HCT116 (cell line): Measurements from ENCODE around the gene ARL2. TPM values are rescaled to one million over a fixed set of nuclear protein-coding genes. Genes with fewer than 3 reads are reported as not detected.

Experiments used
- ATAC-seq: fragments of 200-7000 bp; cut with Tn5 transposase; 2 replicates; pipeline ENCODE4 v1.9.1; 2020; ENCODE audit warnings: mild to moderate bottlenecking, moderate library complexity
- BruUV-seq: library from RNA; stranded (reverse); fragments of 400-500 nt; replicated peaks from 2 replicates; lab custom pipeline; 2021; lab: Mats Ljungman, UMichigan
- CTCF ChIA-PET: fragments of 300-600 bp; sonication (Branson Sonifier 250); formaldehyde crosslinking; loops from one replicate; lab custom pipeline; 2021; ENCODE audit warnings: antibody characterized with exemption; lab: Charles Lee
- POLR2A ChIA-PET: fragments of 300-600, 350-600 bp; sonication (Branson Sonifier 250); formaldehyde crosslinking; loops from one replicate; lab custom pipeline; 2021; ENCODE audit warnings: antibody characterized with exemption; lab: Charles Lee
- RAD21 ChIA-PET, 2 experiments: fragments of 300-600 bp; sonication (Branson Sonifier 250); formaldehyde crosslinking; loops; one replicate each; lab custom pipeline; 2023; ENCODE audit warnings: low total read pairs in 2 of 2; ENCODE audit not compliant: uncharacterized antibody in 2 of 2, unreplicated experiment in 2 of 2, low non-redundant PET in 1 of 2; lab: Charles Lee
- DNase-seq: peaks from one replicate; pipeline ENCODE4 v3.0.0-alpha.2; 2010; ENCODE audit warnings: low read depth, low spot score
- H2AFZ ChIP-seq: fragments of 200-600 bp; shearing (Covaris generic), sonication (generic); 2 replicates; pipeline ENCODE4 v1.6.1; 2017; ENCODE audit warnings: low read depth, mixed run types, mixed read lengths, antibody characterized with exemption, low read length; ENCODE audit not compliant: poor library complexity, severe bottlenecking
- H3K27ac ChIP-seq: 2 replicates; pipeline ENCODE4 v1.5.1; 2012; ENCODE audit warnings: low read depth, low read length
- H3K27me3 ChIP-seq: fragments of 200-600 bp; sonication (generic); 2 replicates; pipeline ENCODE4 v1.6.1; 2016; ENCODE audit warnings: mixed run types, low read length, mixed read lengths; ENCODE audit not compliant: insufficient read depth
- H3K36me3 ChIP-seq, 2 experiments: fragments of 200-500 bp in 1 of 2; fragments of 200-600 bp in 1 of 2; sonication (Bioruptor generic) in 1 of 2; sonication (generic) in 1 of 2; 2 replicates each; pipeline versions ENCODE4 v1.5.1 to v1.6.1; 2014 to 2016; ENCODE audit warnings: low read length in 2 of 2, inconsistent platforms in 1 of 2, mixed read lengths in 1 of 2, mixed run types in 1 of 2; ENCODE audit not compliant: insufficient read depth in 2 of 2, control insufficient read depth in 1 of 2
- H3K4me1 ChIP-seq, 2 experiments: fragments of 200-600 bp in 1 of 2; sonication (generic) in 1 of 2; 2 replicates each; pipeline versions ENCODE4 v1.5.1 to v1.6.1; 2012 to 2017; ENCODE audit warnings: low read length in 2 of 2, inconsistent platforms in 1 of 2, mild to moderate bottlenecking in 1 of 2, mixed read lengths in 1 of 2, mixed run types in 1 of 2, moderate library complexity in 1 of 2; ENCODE audit not compliant: insufficient read depth in 2 of 2, control insufficient read depth in 1 of 2
- H3K4me2 ChIP-seq: fragments of 200-600 bp; sonication (generic); 2 replicates; pipeline ENCODE4 v1.6.1; 2017; ENCODE audit warnings: mixed run types, low read length, mixed read lengths
- H3K4me3 ChIP-seq, 2 experiments: fragments of 200-600 bp in 1 of 2; sonication (generic) in 1 of 2; replicated peaks in 1 of 2; 2 replicates each; pipeline ENCODE4 v1.5.1; 2011 to 2016; ENCODE audit warnings: low read length in 2 of 2, control low read depth in 1 of 2, low read depth in 1 of 2, mild to moderate bottlenecking in 1 of 2, mixed read lengths in 1 of 2, mixed run types in 1 of 2
- H3K79me2 ChIP-seq: fragments of 200-600 bp; sonication (generic); 2 replicates; pipeline ENCODE4 v1.6.1; 2017; ENCODE audit warnings: mild to moderate bottlenecking, mixed run types, low read length, moderate library complexity, mixed read lengths; ENCODE audit not compliant: insufficient read depth
- H3K9ac ChIP-seq: fragments of 200-600 bp; sonication (generic); 2 replicates; pipeline ENCODE4 v1.6.1; 2016; ENCODE audit warnings: low read length, mixed read lengths
- H3K9me2 ChIP-seq: fragments of 200-600 bp; sonication (generic), shearing (Covaris generic); 2 replicates; pipeline ENCODE4 v1.6.1; 2017; ENCODE audit warnings: mixed run types, mild to moderate bottlenecking, moderate library complexity; ENCODE audit not compliant: insufficient read depth
- H3K9me3 ChIP-seq, 2 experiments: fragments of 200-500 bp in 1 of 2; fragments of 200-600 bp in 1 of 2; sonication (Bioruptor generic) in 1 of 2; sonication (generic) in 1 of 2; 2 replicates each; pipeline ENCODE4 v1.6.1; 2014 to 2017; ENCODE audit warnings: low read length in 2 of 2, mixed read lengths in 2 of 2, inconsistent platforms in 1 of 2, low read depth in 1 of 2, mild to moderate bottlenecking in 1 of 2, mixed run types in 1 of 2, moderate library complexity in 1 of 2; ENCODE audit not compliant: control insufficient read depth in 1 of 2, insufficient read depth in 1 of 2
- H4K20me1 ChIP-seq: fragments of 200-600 bp; sonication (generic), shearing (Covaris generic); 2 replicates; pipeline ENCODE4 v1.6.1; 2017; ENCODE audit warnings: mixed run types, mild to moderate bottlenecking, moderate library complexity; ENCODE audit not compliant: insufficient read depth
- CEBPB ChIP-seq: IDR thresholded peaks from 2 replicates; pipeline ENCODE4 v1.6.1; 2012; ENCODE audit warnings: low read depth
- EGR1 ChIP-seq: IDR thresholded peaks from 2 replicates; pipeline ENCODE4 v1.6.1; 2012; ENCODE audit warnings: low read depth
- ELF1 ChIP-seq: IDR thresholded peaks from 2 replicates; pipeline ENCODE4 v1.6.1; 2012; ENCODE audit warnings: low read depth, borderline replicate concordance
- EZH2phosphoT487 ChIP-seq: fragments of 200-600 bp; IDR thresholded peaks from 2 replicates; pipeline ENCODE4 v1.6.1; 2018; ENCODE audit warnings: antibody characterized with exemption, borderline replicate concordance
- FOSL1 ChIP-seq: IDR thresholded peaks from 2 replicates; pipeline ENCODE4 v1.6.1; 2012; ENCODE audit warnings: low read depth
- JUND ChIP-seq: IDR thresholded peaks from 2 replicates; pipeline ENCODE4 v1.6.1; 2012
- POLR2A ChIP-seq: IDR thresholded peaks from 2 replicates; pipeline ENCODE4 v1.7.0; 2011; ENCODE audit warnings: borderline replicate concordance; ENCODE audit not compliant: insufficient read depth, insufficient read length; ENCODE audit errors: extremely low read depth
- POLR2AphosphoS5 ChIP-seq: IDR thresholded peaks from 2 replicates; pipeline ENCODE4 v1.6.1; 2011; ENCODE audit warnings: mild to moderate bottlenecking, low read depth, low read length, moderate library complexity
- RAD21 ChIP-seq: IDR thresholded peaks from 2 replicates; pipeline ENCODE4 v1.6.1; 2012; ENCODE audit warnings: low read depth, mild to moderate bottlenecking
- REST ChIP-seq: IDR thresholded peaks from 2 replicates; pipeline ENCODE4 v1.6.1; 2012; ENCODE audit warnings: low read depth
- SIN3A ChIP-seq: IDR thresholded peaks from 2 replicates; pipeline ENCODE4 v1.6.1; 2012; ENCODE audit warnings: low read depth
- SP1 ChIP-seq: IDR thresholded peaks from 2 replicates; pipeline ENCODE4 v1.6.1; 2012; ENCODE audit warnings: low read depth
- TCF7L2 ChIP-seq: IDR thresholded peaks from 2 replicates; pipeline ENCODE4 v1.7.0; 2011; ENCODE audit warnings: borderline replicate concordance, inconsistent platforms; ENCODE audit not compliant: insufficient read depth, insufficient read length; ENCODE audit errors: extremely low read depth
- ZFX ChIP-seq: fragments of 450-650 bp; IDR thresholded peaks from 2 replicates; pipeline ENCODE4 v1.6.1; 2017
- ZNF274 ChIP-seq: fragments of 200-500 bp; sonication (Bioruptor generic); IDR thresholded peaks from 2 replicates; pipeline ENCODE4 v1.6.1; 2014; ENCODE audit warnings: mild to moderate bottlenecking, low read depth, low read length, inconsistent platforms
- intact Hi-C: fragments of 100-400 bp; cut with micrococcal nuclease; formaldehyde crosslinking; loops from 2 replicates; pipeline ENCODE4 v1.10.0; 2022
- total RNA-seq: library from RNA; stranded (reverse); gene quantifications from one replicate; pipeline ENCODE4 v1.2.1, GENCODE V29; 2021; ENCODE audit not compliant: unreplicated experiment
- TF ChIP-seq, protein P1 (sequence below): IDR thresholded peaks from 2 replicates; pipeline ENCODE4 v1.6.1; 2012
- TF ChIP-seq, protein P2 (sequence below): IDR thresholded peaks from 2 replicates; pipeline ENCODE4 v1.6.1; 2011; ENCODE audit warnings: mild to moderate bottlenecking, low read length, moderate library complexity; ENCODE audit not compliant: insufficient replicate concordance; ENCODE audit errors: extremely low read depth

The ARL2 gene
- total RNA-seq, 1 experiment from 2014 or later, result 68.7 TPM

GRCh38 chr11:65057526-65057925, 43.6 kb downstream of the ARL2 start:
- ATAC-seq (no peak), DNase-seq (no peak)
- Histone ChIP-seq H3K79me2 (no peaks in the 10 kb centered on the region), H3K4me1 (no peaks in the 10 kb centered on the region), H3K27ac (no peak overlapping the region), H3K36me3 (no peaks in the 10 kb centered on the region), H2AFZ (no peak overlapping the region), H3K9ac (no peak overlapping the region), H3K27me3 (no peaks in the 10 kb centered on the region), H3K9me2 (no peaks in the 10 kb centered on the region), H4K20me1 (no peaks in the 10 kb centered on the region), H3K4me3 (no peak overlapping the region), H3K4me2 (no peak overlapping the region), H3K9me3 (no peaks in the 10 kb centered on the region)
- intact Hi-C loops, result no loop called here
- no TSS peak for BruUV-seq
- ChIA-PET RAD21 (no interaction called here), CTCF (no interaction called here), POLR2A (no interaction called here)
- TF ChIP-seq, protein P1, sequence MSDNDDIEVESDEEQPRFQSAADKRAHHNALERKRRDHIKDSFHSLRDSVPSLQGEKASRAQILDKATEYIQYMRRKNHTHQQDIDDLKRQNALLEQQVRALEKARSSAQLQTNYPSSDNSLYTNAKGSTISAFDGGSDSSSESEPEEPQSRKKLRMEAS, result no peak
- TF ChIP-seq SIN3A (no peak), EGR1 (no peak), POLR2AphosphoS5 (no peak), CEBPB (no peak), POLR2A (no peak), ZFX (no peak), EZH2phosphoT487 (no peak), RAD21 (no peak), SP1 (no peak), TCF7L2 (no peak), FOSL1 (no peak), ZNF274 (no peak), REST (no peak), JUND (no peak), ELF1 (no peak)
- TF ChIP-seq, protein P2, sequence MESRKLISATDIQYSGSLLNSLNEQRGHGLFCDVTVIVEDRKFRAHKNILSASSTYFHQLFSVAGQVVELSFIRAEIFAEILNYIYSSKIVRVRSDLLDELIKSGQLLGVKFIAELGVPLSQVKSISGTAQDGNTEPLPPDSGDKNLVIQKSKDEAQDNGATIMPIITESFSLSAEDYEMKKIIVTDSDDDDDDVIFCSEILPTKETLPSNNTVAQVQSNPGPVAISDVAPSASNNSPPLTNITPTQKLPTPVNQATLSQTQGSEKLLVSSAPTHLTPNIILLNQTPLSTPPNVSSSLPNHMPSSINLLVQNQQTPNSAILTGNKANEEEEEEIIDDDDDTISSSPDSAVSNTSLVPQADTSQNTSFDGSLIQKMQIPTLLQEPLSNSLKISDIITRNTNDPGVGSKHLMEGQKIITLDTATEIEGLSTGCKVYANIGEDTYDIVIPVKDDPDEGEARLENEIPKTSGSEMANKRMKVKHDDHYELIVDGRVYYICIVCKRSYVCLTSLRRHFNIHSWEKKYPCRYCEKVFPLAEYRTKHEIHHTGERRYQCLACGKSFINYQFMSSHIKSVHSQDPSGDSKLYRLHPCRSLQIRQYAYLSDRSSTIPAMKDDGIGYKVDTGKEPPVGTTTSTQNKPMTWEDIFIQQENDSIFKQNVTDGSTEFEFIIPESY, result no peak
